Measurements from ENCODE around the gene ARHGAP42.

Gene ARHGAP42

DNA sequence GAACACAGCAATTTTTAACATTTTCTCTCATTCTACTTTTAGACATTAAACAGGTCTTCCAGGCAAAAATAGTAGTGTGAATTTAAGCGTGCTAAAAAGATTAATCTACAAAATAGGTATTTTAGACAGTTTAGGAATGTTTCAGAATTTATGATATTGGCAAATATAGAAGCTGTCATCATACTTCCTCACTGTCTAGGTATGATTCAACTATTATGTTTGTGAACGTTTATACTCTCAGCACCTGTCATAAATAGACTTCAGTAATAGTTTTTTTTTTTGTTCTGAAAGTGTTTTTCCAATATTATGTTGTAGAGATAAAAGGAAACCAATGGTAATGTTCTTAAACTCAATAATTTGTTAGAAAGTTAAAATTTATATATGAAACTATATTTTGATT, 103.0 kb downstream of the ARHGAP42 start:
- H3K27ac ChIP-seq (ENCODE audit: low read depth, low read length) = no peak overlapping the region
- H3K4me3 ChIP-seq (ENCODE audit: low read depth in 1 of 5, low read length in 5 of 5) = no peak overlapping the region
- H3K9ac ChIP-seq (ENCODE audit: low read length in 5 of 5) = no peak overlapping the region
- H3K4me1 ChIP-seq (ENCODE audit: control insufficient read depth in 5 of 5, insufficient read depth in 5 of 5, low read length in 5 of 5) = peaks cover 0 to 20% (median 5%) of the 10 kb centered on the region in 5 donors
- H3K36me3 ChIP-seq (ENCODE audit: control insufficient read depth in 5 of 5, insufficient read depth in 5 of 5, low read length in 5 of 5) = no peaks in the 10 kb centered on the region
- no peaks in the 10 kb centered on the region for H3K27me3 ChIP-seq (ENCODE audit: control insufficient read depth in 5 of 5, insufficient read depth in 4 of 5, low read length in 5 of 5)
- no peaks in the 10 kb centered on the region for H3K9me3 ChIP-seq (ENCODE audit: control insufficient read depth in 5 of 5, low read length in 5 of 5)

DNA sequence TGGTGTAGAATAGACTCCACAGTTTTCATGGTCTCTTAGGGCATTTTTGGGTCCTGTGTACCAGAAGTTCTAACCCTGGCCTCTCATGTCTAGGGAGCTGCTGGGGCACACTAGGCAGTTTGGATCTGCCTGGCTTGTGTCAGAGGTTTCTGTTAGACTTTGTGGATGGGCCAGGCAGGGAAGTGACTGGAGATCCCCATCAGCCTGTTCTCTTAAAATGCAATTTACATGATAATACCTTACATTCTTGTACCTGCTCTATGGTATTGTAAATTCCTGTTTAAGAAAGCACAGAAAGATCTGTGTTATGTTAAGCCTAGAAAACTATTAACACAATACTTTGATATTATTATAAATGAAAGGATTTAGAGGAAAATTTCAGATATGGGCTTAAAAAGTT, 104.0 kb downstream of the ARHGAP42 start:
- no peaks in the 10 kb centered on the region for H3K36me3 ChIP-seq (ENCODE audit: control insufficient read depth in 5 of 5, insufficient read depth in 5 of 5, low read length in 5 of 5)
- H3K4me3 ChIP-seq (ENCODE audit: low read depth in 1 of 5, low read length in 5 of 5) = no peak overlapping the region
- no peak overlapping the region for H3K9ac ChIP-seq (ENCODE audit: low read length in 5 of 5)
- no peaks in the 10 kb centered on the region for H3K27me3 ChIP-seq (ENCODE audit: control insufficient read depth in 5 of 5, insufficient read depth in 4 of 5, low read length in 5 of 5)
- H3K4me1 ChIP-seq (ENCODE audit: control insufficient read depth in 5 of 5, insufficient read depth in 5 of 5, low read length in 5 of 5) = peaks cover 0 to 27% (median 5%) of the 10 kb centered on the region in 5 donors
- H3K9me3 ChIP-seq (ENCODE audit: control insufficient read depth in 5 of 5, low read length in 5 of 5) = no peaks in the 10 kb centered on the region
- peak overlapping the region; percentile 33 for H3K27ac ChIP-seq (ENCODE audit: low read depth, low read length)

- Histone ChIP-seq H3K9me3 (ENCODE audit: control insufficient read depth in 5 of 5, low read length in 5 of 5) (no peaks in the 10 kb centered on the region), H3K27ac (ENCODE audit: low read depth, low read length) (peak overlapping the region; percentile 33), H3K4me3 (ENCODE audit: low read depth in 1 of 5, low read length in 5 of 5) (no peak overlapping the region), H3K4me1 (ENCODE audit: control insufficient read depth in 5 of 5, insufficient read depth in 5 of 5, low read length in 5 of 5) (peaks cover 0 to 31% (median 5%) of the 10 kb centered on the region in 5 donors), H3K27me3 (ENCODE audit: control insufficient read depth in 5 of 5, insufficient read depth in 4 of 5, low read length in 5 of 5) (no peaks in the 10 kb centered on the region), H3K36me3 (ENCODE audit: control insufficient read depth in 5 of 5, insufficient read depth in 5 of 5, low read length in 5 of 5) (no peaks in the 10 kb centered on the region), H3K9ac (ENCODE audit: low read length in 5 of 5) (no peak overlapping the region)
These were observed 104.8 kb downstream of the ARHGAP42 start for GRCh38 chr11:100791860-100792259.

DNA sequence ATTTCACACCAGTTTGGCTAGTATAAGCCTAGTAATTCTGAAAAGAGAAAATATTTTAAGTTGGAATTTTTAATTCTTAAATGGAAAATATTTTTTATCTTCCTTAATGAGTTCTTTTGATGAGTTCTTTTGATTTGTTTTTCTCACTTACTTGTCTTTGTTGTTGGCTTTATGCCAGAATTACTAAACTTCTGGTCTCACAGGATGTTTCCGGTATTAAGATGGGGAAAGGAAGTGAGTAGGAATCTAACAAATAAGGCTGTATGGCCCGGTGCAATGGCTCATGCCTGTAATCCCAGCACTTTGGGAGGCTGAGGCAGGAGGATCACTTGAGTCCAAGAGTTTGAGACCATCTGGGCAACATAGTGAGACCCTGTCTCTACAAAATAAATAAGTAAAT, 106.4 kb downstream of the ARHGAP42 start:
- no peak overlapping the region for H3K9ac ChIP-seq (ENCODE audit: low read length in 5 of 5)
- no peaks in the 10 kb centered on the region for H3K27me3 ChIP-seq (ENCODE audit: control insufficient read depth in 5 of 5, insufficient read depth in 4 of 5, low read length in 5 of 5)
- H3K9me3 ChIP-seq (ENCODE audit: control insufficient read depth in 5 of 5, low read length in 5 of 5) = no peaks in the 10 kb centered on the region
- no peak overlapping the region for H3K4me3 ChIP-seq (ENCODE audit: low read depth in 1 of 5, low read length in 5 of 5)
- H3K27ac ChIP-seq (ENCODE audit: low read depth, low read length) = no peak overlapping the region
- peaks cover 0 to 31% (median 5%) of the 10 kb centered on the region in 5 donors for H3K4me1 ChIP-seq (ENCODE audit: control insufficient read depth in 5 of 5, insufficient read depth in 5 of 5, low read length in 5 of 5)
- no peaks in the 10 kb centered on the region for H3K36me3 ChIP-seq (ENCODE audit: control insufficient read depth in 5 of 5, insufficient read depth in 5 of 5, low read length in 5 of 5)

GRCh38 chr11:100794446-100794845, 107.4 kb downstream of the ARHGAP42 start:
- peaks cover 0 to 28% (median 5%) of the 10 kb centered on the region in 5 donors for H3K4me1 ChIP-seq (ENCODE audit: control insufficient read depth in 5 of 5, insufficient read depth in 5 of 5, low read length in 5 of 5)
- no peaks in the 10 kb centered on the region for H3K9me3 ChIP-seq (ENCODE audit: control insufficient read depth in 5 of 5, low read length in 5 of 5)
- H3K4me3 ChIP-seq (ENCODE audit: low read depth in 1 of 5, low read length in 5 of 5) = no peak overlapping the region
- H3K9ac ChIP-seq (ENCODE audit: low read length in 5 of 5) = no peak overlapping the region
- H3K27me3 ChIP-seq (ENCODE audit: control insufficient read depth in 5 of 5, insufficient read depth in 4 of 5, low read length in 5 of 5) = no peaks in the 10 kb centered on the region
- H3K36me3 ChIP-seq (ENCODE audit: control insufficient read depth in 5 of 5, insufficient read depth in 5 of 5, low read length in 5 of 5) = no peaks in the 10 kb centered on the region
- H3K27ac ChIP-seq (ENCODE audit: low read depth, low read length) = no peak overlapping the region

DNA sequence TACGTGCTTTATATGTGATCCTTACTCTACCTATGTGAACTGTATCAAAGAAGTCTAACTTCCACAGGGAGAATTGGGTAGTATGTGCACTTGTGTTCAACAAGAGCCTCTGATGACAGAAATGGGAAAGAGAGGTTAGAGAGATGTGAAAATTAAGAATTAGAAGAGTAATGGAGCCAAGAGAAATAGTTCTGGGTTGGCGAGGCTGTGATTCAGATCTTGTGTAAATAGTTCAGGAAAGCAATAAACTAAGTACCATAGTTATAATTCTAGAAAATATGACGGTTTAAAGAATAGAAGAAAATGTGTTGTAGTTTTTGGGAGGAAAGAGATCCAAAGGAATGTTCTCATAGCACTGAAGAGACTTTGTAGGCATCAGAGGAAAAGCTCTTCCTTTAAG, 112.4 kb downstream of the ARHGAP42 start:
- Histone ChIP-seq H3K9me3 (ENCODE audit: control insufficient read depth in 5 of 5, low read length in 5 of 5) (no peaks in the 10 kb centered on the region), H3K27ac (ENCODE audit: low read depth, low read length) (no peak overlapping the region), H3K4me1 (ENCODE audit: control insufficient read depth in 5 of 5, insufficient read depth in 5 of 5, low read length in 5 of 5) (peaks cover 0 to 17% (median 0%) of the 10 kb centered on the region in 5 donors), H3K9ac (ENCODE audit: low read length in 5 of 5) (no peak overlapping the region), H3K4me3 (ENCODE audit: low read depth in 1 of 5, low read length in 5 of 5) (no peak overlapping the region), H3K36me3 (ENCODE audit: control insufficient read depth in 5 of 5, insufficient read depth in 5 of 5, low read length in 5 of 5) (no peaks in the 10 kb centered on the region), H3K27me3 (ENCODE audit: control insufficient read depth in 5 of 5, insufficient read depth in 4 of 5, low read length in 5 of 5) (no peaks in the 10 kb centered on the region)

DNA sequence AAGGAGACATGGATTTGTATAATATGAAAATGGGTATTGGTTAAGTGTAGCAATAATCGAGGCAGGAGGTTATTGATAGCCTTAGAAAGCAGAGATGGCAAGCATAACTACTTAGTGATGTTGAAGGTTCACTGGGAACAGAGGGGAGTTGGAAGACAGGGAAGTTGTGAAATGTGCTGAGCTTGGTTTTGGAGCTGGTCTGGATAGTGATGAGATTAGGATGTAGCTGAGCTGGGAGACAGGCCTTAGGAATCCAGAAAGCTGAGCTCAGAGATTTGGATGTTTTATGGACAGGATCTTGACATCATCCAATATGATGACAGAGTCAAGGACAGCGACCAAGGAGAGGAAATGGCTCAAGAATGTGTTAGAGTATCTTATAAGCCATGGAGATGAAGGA, 113.1 kb downstream of the ARHGAP42 start:
- no peaks in the 10 kb centered on the region for H3K36me3 ChIP-seq (ENCODE audit: control insufficient read depth in 5 of 5, insufficient read depth in 5 of 5, low read length in 5 of 5)
- H3K4me1 ChIP-seq (ENCODE audit: control insufficient read depth in 5 of 5, insufficient read depth in 5 of 5, low read length in 5 of 5) = peaks cover 0 to 12% (median 0%) of the 10 kb centered on the region in 5 donors
- H3K27ac ChIP-seq (ENCODE audit: low read depth, low read length) = no peak overlapping the region
- H3K9me3 ChIP-seq (ENCODE audit: control insufficient read depth in 5 of 5, low read length in 5 of 5) = no peaks in the 10 kb centered on the region
- no peaks in the 10 kb centered on the region for H3K27me3 ChIP-seq (ENCODE audit: control insufficient read depth in 5 of 5, insufficient read depth in 4 of 5, low read length in 5 of 5)
- no peak overlapping the region for H3K4me3 ChIP-seq (ENCODE audit: low read depth in 1 of 5, low read length in 5 of 5)
- H3K9ac ChIP-seq (ENCODE audit: low read length in 5 of 5) = no peak overlapping the region

DNA sequence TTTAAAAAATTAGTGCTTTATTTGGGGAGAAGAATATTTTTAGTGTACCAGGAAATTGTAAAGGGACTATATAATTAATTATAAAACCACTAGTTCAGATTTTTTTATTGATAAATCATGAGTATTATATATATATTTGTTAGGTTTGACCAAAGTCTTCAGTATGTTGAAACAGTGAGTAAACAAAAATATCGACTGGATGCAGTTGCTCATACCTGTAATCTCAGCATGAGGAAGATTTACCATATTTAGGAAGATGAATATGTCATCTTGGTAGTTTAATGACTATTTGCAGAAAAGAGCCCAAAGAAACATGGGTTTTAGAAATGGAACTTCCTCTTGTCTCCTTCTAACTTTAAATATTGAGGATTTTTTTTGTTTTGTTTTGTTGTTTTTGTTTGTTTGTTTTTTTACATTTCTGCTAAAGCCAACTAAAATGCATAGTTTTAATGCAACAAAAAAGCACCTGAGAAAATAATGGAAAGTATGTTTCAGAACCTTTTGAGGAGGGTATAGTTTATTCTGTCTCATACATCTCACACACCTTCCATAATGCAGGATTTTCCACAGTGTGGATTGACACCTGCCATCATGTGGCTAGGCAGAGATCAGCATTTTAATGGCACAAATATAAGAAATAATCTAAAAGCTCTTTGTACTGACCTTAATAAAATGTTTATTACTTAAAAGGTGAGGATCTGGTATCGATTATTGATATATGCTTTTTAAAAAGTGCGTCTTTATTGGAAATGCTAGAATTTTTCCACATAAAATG, 114.3 kb downstream of the ARHGAP42 start:
- peaks cover 0 to under 1% (median 0%) of the 10 kb centered on the region in 5 donors for H3K4me1 ChIP-seq (ENCODE audit: control insufficient read depth in 5 of 5, insufficient read depth in 5 of 5, low read length in 5 of 5)
- no peaks in the 10 kb centered on the region for H3K27me3 ChIP-seq (ENCODE audit: control insufficient read depth in 5 of 5, insufficient read depth in 4 of 5, low read length in 5 of 5)
- H3K36me3 ChIP-seq (ENCODE audit: control insufficient read depth in 5 of 5, insufficient read depth in 5 of 5, low read length in 5 of 5) = no peaks in the 10 kb centered on the region
- no peak overlapping the region for H3K4me3 ChIP-seq (ENCODE audit: low read depth in 1 of 5, low read length in 5 of 5)
- H3K9ac ChIP-seq (ENCODE audit: low read length in 5 of 5) = no peak overlapping the region
- no peaks in the 10 kb centered on the region for H3K9me3 ChIP-seq (ENCODE audit: control insufficient read depth in 5 of 5, low read length in 5 of 5)
- H3K27ac ChIP-seq (ENCODE audit: low read depth, low read length) = no peak overlapping the region

GRCh38 chr11:100805506-100806199, 118.6 kb downstream of the ARHGAP42 start:
- H3K27ac ChIP-seq (ENCODE audit: low read depth, low read length) = no peak overlapping the region
- H3K4me1 ChIP-seq (ENCODE audit: control insufficient read depth in 5 of 5, insufficient read depth in 5 of 5, low read length in 5 of 5) = peaks cover 0 to 8% (median 0%) of the 10 kb centered on the region in 5 donors
- no peaks in the 10 kb centered on the region for H3K27me3 ChIP-seq (ENCODE audit: control insufficient read depth in 5 of 5, insufficient read depth in 4 of 5, low read length in 5 of 5)
- no peak overlapping the region for H3K9ac ChIP-seq (ENCODE audit: low read length in 5 of 5)
- no peaks in the 10 kb centered on the region for H3K9me3 ChIP-seq (ENCODE audit: control insufficient read depth in 5 of 5, low read length in 5 of 5)
- H3K36me3 ChIP-seq (ENCODE audit: control insufficient read depth in 5 of 5, insufficient read depth in 5 of 5, low read length in 5 of 5) = no peaks in the 10 kb centered on the region
- no peak overlapping the region for H3K4me3 ChIP-seq (ENCODE audit: low read depth in 1 of 5, low read length in 5 of 5)

GRCh38 chr11:100806296-100806695, 119.2 kb downstream of the ARHGAP42 start:
- no peak overlapping the region for H3K9ac ChIP-seq (ENCODE audit: low read length in 5 of 5)
- no peaks in the 10 kb centered on the region for H3K9me3 ChIP-seq (ENCODE audit: control insufficient read depth in 5 of 5, low read length in 5 of 5)
- peaks cover 0 to 8% (median 0%) of the 10 kb centered on the region in 5 donors for H3K4me1 ChIP-seq (ENCODE audit: control insufficient read depth in 5 of 5, insufficient read depth in 5 of 5, low read length in 5 of 5)
- no peak overlapping the region for H3K4me3 ChIP-seq (ENCODE audit: low read depth in 1 of 5, low read length in 5 of 5)
- no peaks in the 10 kb centered on the region for H3K27me3 ChIP-seq (ENCODE audit: control insufficient read depth in 5 of 5, insufficient read depth in 4 of 5, low read length in 5 of 5)
- no peak overlapping the region for H3K27ac ChIP-seq (ENCODE audit: low read depth, low read length)
- H3K36me3 ChIP-seq (ENCODE audit: control insufficient read depth in 5 of 5, insufficient read depth in 5 of 5, low read length in 5 of 5) = no peaks in the 10 kb centered on the region
